HAP-1 (cell line): Measurements from ENCODE around the gene OR4C46.
"Not testable (repeated sequence)": the region's sequence is repeated elsewhere in the genome, so short reads cannot be mapped to it uniquely, and the experiment has no call there.

Experiments
- DNase-seq, 2 experiments: peaks; one replicate each; pipeline ENCODE4 v3.0.0-alpha.2; 2016 to 2020; ENCODE audit warnings: low spot score in 2 of 2
- H3K27me3 ChIP-seq: fragments of 250-450 bp; sonication (Bioruptor Pico); 2 replicates; pipeline ENCODE4 v1.5.1; 2020; ENCODE audit warnings: low read depth, mild to moderate bottlenecking, moderate library complexity
- H3K36me3 ChIP-seq: fragments of 250-450 bp; sonication (Bioruptor Pico); replicated peaks from 2 replicates; pipeline ENCODE4 v1.5.1; 2020; ENCODE audit warnings: mild to moderate bottlenecking
- H3K4me1 ChIP-seq: fragments of 250-450 bp; sonication (Bioruptor Pico); 2 replicates; pipeline ENCODE4 v1.5.1; 2020; ENCODE audit warnings: mild to moderate bottlenecking
- H3K4me3 ChIP-seq: fragments of 250-450 bp; sonication (Bioruptor Pico); 2 replicates; pipeline ENCODE4 v1.5.1; 2020; ENCODE audit warnings: mild to moderate bottlenecking, moderate library complexity
- H3K9me3 ChIP-seq: fragments of 250-450 bp; sonication (Bioruptor Pico); 2 replicates; pipeline ENCODE4 v1.5.1; 2020; ENCODE audit warnings: mild to moderate bottlenecking, moderate library complexity
- in situ Hi-C: fragments of 300-500 bp; cut with MboI; formaldehyde crosslinking; loops from 3 replicates; pipeline ENCODE4 v1.14.3; 2020; ENCODE audit warnings: low sequenced_read_pairs, inconsistent platforms, mixed read lengths

Gene OR4C46

DNA sequence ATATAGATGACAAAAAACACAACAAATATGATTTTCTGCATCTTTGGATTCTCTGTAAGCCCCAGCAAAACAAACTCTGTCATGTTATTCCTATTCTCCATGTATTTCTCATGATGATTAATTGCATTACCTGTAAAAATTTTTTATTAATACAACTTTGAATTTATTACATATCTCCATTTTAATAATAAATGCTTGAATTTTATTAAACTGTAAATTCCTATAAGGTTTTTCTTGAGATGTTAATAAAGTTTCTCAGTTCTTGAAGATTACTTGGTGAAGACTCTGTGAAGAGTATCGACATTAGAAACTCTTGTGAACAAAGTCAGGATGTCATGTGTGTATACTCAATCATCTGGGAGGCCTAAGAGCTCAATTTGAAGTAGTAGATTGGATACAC is at the start of gene OR4C46:
OR4C46 (minus strand) TSS at position 101 of the 400 bp plus-strand sequence; CDS start at position 101, 0 bp downstream.
- Histone ChIP-seq H3K4me1 (no peaks in the 10 kb centered on the region), H3K36me3 (no peaks in the 10 kb centered on the region), H3K9me3 (no peaks in the 10 kb centered on the region)

DNA sequence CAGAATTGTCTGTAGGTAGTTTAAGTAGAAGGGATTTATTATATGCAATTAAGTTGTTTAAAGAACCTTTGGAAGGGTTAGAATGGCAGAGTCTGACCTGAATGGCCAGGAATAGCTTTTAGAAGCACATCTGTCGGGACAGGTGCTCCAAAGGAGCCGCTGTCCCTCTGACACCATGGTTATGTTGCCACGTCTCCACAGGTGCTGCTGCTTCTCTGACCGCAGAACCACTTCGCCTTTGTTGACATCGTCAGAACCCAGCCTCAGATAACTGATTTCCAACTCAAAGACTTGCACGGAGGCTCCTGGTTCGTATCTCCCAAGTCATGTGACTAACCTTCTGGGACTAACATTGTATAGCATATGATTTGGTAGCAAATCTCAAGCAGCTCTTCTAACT is 41.8 kb upstream of the OR4C46 start:
- DNase-seq, H3K9me3 ChIP-seq, H3K4me3 ChIP-seq, H3K27me3 ChIP-seq, in situ Hi-C loops, H3K36me3 ChIP-seq, H3K4me1 ChIP-seq: not testable (repeated sequence)

More for the DNA sequence above, at the start of gene OR4C46:
- H3K4me3 ChIP-seq: no peak within 1 kb of the TSS
- DNase-seq: no peak
- in situ Hi-C loops: no loop called here
- H3K27me3 ChIP-seq: no peaks in the 10 kb centered on the region

DNA sequence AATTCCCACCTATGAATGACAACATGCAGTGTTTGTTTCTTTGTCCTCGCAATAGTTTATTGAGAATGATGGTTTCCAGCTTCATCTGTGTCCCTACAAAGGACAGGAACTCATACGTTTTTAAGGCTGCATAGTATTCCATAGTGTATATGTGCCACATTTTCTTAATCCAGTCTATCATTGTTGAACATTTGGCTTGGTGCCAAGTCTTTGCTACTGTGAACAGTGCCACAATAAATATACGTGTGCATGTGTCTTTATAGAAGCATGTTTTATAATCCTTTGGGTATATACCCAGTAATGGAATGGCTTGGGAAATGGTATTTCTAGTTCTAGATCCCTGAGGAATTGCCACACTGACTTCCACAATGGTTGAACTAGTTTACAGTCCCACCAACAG is 42.4 kb downstream of the OR4C46 start:
- H3K4me1 ChIP-seq, H3K27me3 ChIP-seq, H3K4me3 ChIP-seq, H3K9me3 ChIP-seq, H3K36me3 ChIP-seq, DNase-seq, in situ Hi-C loops: not testable (repeated sequence)

DNA sequence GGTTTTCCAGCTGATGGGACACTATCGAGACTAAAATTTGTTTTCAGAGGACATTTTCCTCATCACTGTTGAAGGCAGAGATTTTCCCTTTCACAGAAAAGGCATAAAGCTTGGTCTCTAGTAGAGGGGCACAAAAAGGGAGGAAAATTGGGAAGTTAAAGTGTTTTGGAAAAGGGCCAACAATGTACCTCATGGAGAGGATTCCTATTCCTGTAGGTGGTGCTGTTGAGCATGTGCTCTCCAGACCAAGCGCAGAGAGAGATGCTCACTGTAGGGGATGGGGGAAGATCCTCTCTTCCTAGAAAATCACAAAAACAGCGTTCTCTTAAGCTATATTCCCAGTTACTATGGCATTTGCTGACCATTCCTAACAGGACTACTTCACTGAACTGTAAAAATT is 44.9 kb downstream of the OR4C46 start:
- no peak overlapping the region for H3K4me3 ChIP-seq
- H3K27me3 ChIP-seq: no peaks in the 10 kb centered on the region
- no peak for DNase-seq
- H3K9me3 ChIP-seq: no peaks in the 10 kb centered on the region
- H3K36me3 ChIP-seq: no peaks in the 10 kb centered on the region
- no peaks in the 10 kb centered on the region for H3K4me1 ChIP-seq
- in situ Hi-C loops: no loop called here

DNA sequence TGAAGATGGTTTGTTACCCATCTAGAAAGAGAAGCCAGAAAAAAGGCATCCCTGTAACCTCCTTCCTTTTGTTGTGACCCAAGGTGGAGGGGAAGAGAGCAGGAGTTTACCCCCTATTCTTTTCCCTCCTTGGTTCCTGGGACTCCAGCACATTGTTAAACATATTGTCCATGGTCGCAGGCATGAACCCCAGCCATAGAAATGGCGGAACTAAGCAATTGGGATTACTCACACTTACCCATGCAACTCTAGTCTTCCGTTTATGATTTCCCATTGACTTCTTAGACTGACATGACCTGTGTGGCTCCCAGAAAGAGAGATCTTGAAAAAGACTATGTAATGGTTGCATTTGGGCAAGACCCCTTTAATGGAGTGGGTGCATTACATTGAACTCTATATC is 45.4 kb downstream of the OR4C46 start:
- Histone ChIP-seq H3K4me1 (no peaks in the 10 kb centered on the region), H3K4me3 (no peak overlapping the region), H3K27me3 (no peaks in the 10 kb centered on the region), H3K36me3 (no peaks in the 10 kb centered on the region), H3K9me3 (no peaks in the 10 kb centered on the region)
- in situ Hi-C loops: no loop called here
- no peak for DNase-seq
